PC-9 (cell line): ENCODE measurements around the gene ARHGEF3. TPM values are rescaled to one million over a fixed set of nuclear protein-coding genes. Genes with fewer than 3 reads are reported as not detected.

ENCODE experiments used
- BruUV-seq: library from RNA; stranded (reverse); fragments of 400-500 nt; replicated peaks from 2 replicates; lab custom pipeline; 2021; lab: Mats Ljungman, UMichigan
- CTCF ChIA-PET: fragments of 300-600 bp; sonication (Branson Sonifier 250); formaldehyde crosslinking; loops from one replicate; lab custom pipeline; 2022; ENCODE audit warnings: antibody characterized with exemption; lab: Charles Lee
- POLR2A ChIA-PET: fragments of 300-600 bp; sonication (Branson Sonifier 250); formaldehyde crosslinking; loops from one replicate; lab custom pipeline; 2022; ENCODE audit warnings: antibody characterized with exemption; ENCODE audit not compliant: unreplicated experiment; lab: Charles Lee
- DNase-seq, 2 experiments: peaks; one replicate each; pipeline versions ENCODE4 v3.0.0 to v3.0.0-alpha.2; 2015 to 2022; ENCODE audit warnings: mixed read lengths in 1 of 2
- H2AFZ ChIP-seq: fragments of 200-600 bp; sonication (generic); 2 replicates; pipeline ENCODE4 v1.8.1; 2017; ENCODE audit warnings: antibody characterized with exemption
- H3F3A ChIP-seq: fragments of 200-600 bp; sonication (generic); 2 replicates; pipeline ENCODE4 v1.8.1; 2017; ENCODE audit warnings: antibody characterized with exemption, mild to moderate bottlenecking, low read depth; ENCODE audit not compliant: insufficient read depth
- H3K27ac ChIP-seq: fragments of 200-600 bp; sonication (generic); 2 replicates; pipeline ENCODE4 v1.6.1; 2016; ENCODE audit warnings: mixed run types
- H3K27me3 ChIP-seq: fragments of 200-600 bp; sonication (generic); 2 replicates; pipeline ENCODE4 v1.6.1; 2016; ENCODE audit warnings: low read depth, mixed run types; ENCODE audit not compliant: insufficient read depth
- H3K36me3 ChIP-seq: fragments of 200-600 bp; sonication (generic); 2 replicates; pipeline ENCODE4 v1.6.1; 2016; ENCODE audit warnings: low read depth, mixed run types
- H3K4me1 ChIP-seq: fragments of 200-600 bp; sonication (generic); replicated peaks from 2 replicates; pipeline ENCODE4 v1.6.1; 2016; ENCODE audit warnings: mixed run types; ENCODE audit not compliant: insufficient read depth
- H3K4me2 ChIP-seq: fragments of 200-600 bp; sonication (generic); 2 replicates; pipeline ENCODE4 v1.6.1; 2017; ENCODE audit warnings: mixed run types
- H3K4me3 ChIP-seq: fragments of 200-600 bp; sonication (generic); 2 replicates; pipeline ENCODE4 v1.6.1; 2016; ENCODE audit warnings: mixed run types
- H3K79me2 ChIP-seq: fragments of 200-600 bp; sonication (generic); 2 replicates; pipeline ENCODE4 v1.6.1; 2017; ENCODE audit warnings: low read depth, mixed run types
- H3K9me2 ChIP-seq: fragments of 200-600 bp; sonication (generic); 2 replicates; pipeline ENCODE4 v1.8.1; 2017; ENCODE audit warnings: mild to moderate bottlenecking; ENCODE audit not compliant: insufficient read depth
- H3K9me3 ChIP-seq: fragments of 200-600 bp; sonication (generic); 2 replicates; pipeline ENCODE4 v1.8.1; 2016; ENCODE audit warnings: low read depth; ENCODE audit not compliant: insufficient read depth
- H4K20me1 ChIP-seq: fragments of 200-600 bp; sonication (generic); 2 replicates; pipeline ENCODE4 v1.8.1; 2017; ENCODE audit not compliant: insufficient read depth
- EZH2 ChIP-seq: fragments of 200-600 bp; sonication (generic); IDR thresholded peaks from 2 replicates; pipeline ENCODE4 v1.8.0; 2017; ENCODE audit warnings: antibody characterized with exemption, low read depth
- intact Hi-C: fragments of 100-400 bp; cut with micrococcal nuclease; formaldehyde crosslinking; loops from one replicate; pipeline ENCODE4 v1.10.0; 2022; ENCODE audit not compliant: unreplicated experiment
- total RNA-seq: library from RNA; stranded (reverse); gene quantifications from 2 replicates; pipeline ENCODE4 v1.2.3, GENCODE V29; 2021
- TF ChIP-seq, protein P1 (sequence below): fragments of 200-600 bp; sonication (generic); conservative IDR thresholded peaks from 2 replicates; pipeline ENCODE4 v1.6.1; 2017; ENCODE audit warnings: mixed run types, antibody characterized with exemption, mild to moderate bottlenecking, moderate library complexity

Gene ARHGEF3
- total RNA-seq, 1 experiment from 2014 or later = 49.2 TPM

GRCh38 chr3:56787784-56788256 lies 13.9 kb downstream of the ARHGEF3 start:
- Histone ChIP-seq H3F3A (no peaks in the 10 kb centered on the region), H3K4me1 (peaks cover 7% of the 10 kb centered on the region), H3K27ac (no peak overlapping the region), H3K9me2 (no peaks in the 10 kb centered on the region), H3K9me3 (no peaks in the 10 kb centered on the region), H3K79me2 (no peaks in the 10 kb centered on the region), H3K27me3 (no peaks in the 10 kb centered on the region), H3K4me2 (no peak overlapping the region), H2AFZ (no peak overlapping the region), H3K4me3 (no peak overlapping the region), H4K20me1 (no peaks in the 10 kb centered on the region), H3K36me3 (no peaks in the 10 kb centered on the region)
- intact Hi-C loops = no loop called here
- TF ChIP-seq, protein P1, sequence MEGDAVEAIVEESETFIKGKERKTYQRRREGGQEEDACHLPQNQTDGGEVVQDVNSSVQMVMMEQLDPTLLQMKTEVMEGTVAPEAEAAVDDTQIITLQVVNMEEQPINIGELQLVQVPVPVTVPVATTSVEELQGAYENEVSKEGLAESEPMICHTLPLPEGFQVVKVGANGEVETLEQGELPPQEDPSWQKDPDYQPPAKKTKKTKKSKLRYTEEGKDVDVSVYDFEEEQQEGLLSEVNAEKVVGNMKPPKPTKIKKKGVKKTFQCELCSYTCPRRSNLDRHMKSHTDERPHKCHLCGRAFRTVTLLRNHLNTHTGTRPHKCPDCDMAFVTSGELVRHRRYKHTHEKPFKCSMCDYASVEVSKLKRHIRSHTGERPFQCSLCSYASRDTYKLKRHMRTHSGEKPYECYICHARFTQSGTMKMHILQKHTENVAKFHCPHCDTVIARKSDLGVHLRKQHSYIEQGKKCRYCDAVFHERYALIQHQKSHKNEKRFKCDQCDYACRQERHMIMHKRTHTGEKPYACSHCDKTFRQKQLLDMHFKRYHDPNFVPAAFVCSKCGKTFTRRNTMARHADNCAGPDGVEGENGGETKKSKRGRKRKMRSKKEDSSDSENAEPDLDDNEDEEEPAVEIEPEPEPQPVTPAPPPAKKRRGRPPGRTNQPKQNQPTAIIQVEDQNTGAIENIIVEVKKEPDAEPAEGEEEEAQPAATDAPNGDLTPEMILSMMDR = no peak
- no peak for TF ChIP-seq EZH2
- no peak for DNase-seq
- ChIA-PET CTCF (no interaction called here), POLR2A (interaction anchor here (0.6 kb wide), 1 partner anchor 161 kb away, joined by 5 read pairs; no protein-coding TSS in a partner anchor)
- no TSS peak for BruUV-seq

- Histone ChIP-seq H3K27me3 (no peaks in the 10 kb centered on the region), H2AFZ (no peak overlapping the region), H3K4me1 (peaks cover 7% of the 10 kb centered on the region), H3K4me3 (no peak overlapping the region), H3K36me3 (no peaks in the 10 kb centered on the region), H3F3A (no peaks in the 10 kb centered on the region), H3K9me2 (no peaks in the 10 kb centered on the region), H3K79me2 (no peaks in the 10 kb centered on the region), H3K9me3 (no peaks in the 10 kb centered on the region), H3K4me2 (no peak overlapping the region), H3K27ac (no peak overlapping the region), H4K20me1 (no peaks in the 10 kb centered on the region)
- POLR2A ChIA-PET = no interaction called here
- CTCF ChIA-PET = interaction anchor here (0.6 kb wide), 1 partner anchor 13 kb away, joined by 3 read pairs; no protein-coding TSS in a partner anchor
- no TSS peak for BruUV-seq
- no peak for TF ChIP-seq EZH2
- TF ChIP-seq, protein P1 = no peak
- no peak for DNase-seq
- intact Hi-C loops = no loop called here
Measured at GRCh38 chr3:56787258-56787775, 14.4 kb downstream of the ARHGEF3 start.

DNA sequence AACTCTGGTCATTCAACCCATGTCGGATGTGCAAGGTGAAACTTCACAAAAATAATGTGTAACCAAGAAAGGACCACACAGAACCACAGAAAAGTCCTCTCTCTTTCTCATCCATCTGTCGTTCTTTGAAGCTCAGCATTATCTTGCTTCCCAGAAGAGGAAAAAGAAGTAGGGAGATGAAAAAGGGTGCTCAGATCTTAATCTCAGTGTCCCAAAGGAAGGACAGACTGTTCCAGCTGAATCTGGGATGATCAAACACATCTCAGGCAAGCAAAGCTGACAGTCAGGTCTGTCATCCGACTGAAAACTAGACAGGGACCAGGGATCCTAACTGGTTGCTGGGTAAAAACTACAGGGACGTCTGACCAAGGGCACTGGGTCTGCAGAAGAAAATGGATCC lies 16.2 kb downstream of the ARHGEF3 start:
- peaks cover 7% of the 10 kb centered on the region for H3K4me1 ChIP-seq
- no peaks in the 10 kb centered on the region for H3K9me3 ChIP-seq
- H2AFZ ChIP-seq = no peak overlapping the region
- TF ChIP-seq, protein P1 = no peak
- H3K4me3 ChIP-seq = no peak overlapping the region
- CTCF ChIA-PET = no interaction called here
- no peak overlapping the region for H3K4me2 ChIP-seq
- H4K20me1 ChIP-seq = no peaks in the 10 kb centered on the region
- H3K27me3 ChIP-seq = no peaks in the 10 kb centered on the region
- DNase-seq = no peak
- H3K79me2 ChIP-seq = no peaks in the 10 kb centered on the region
- no peaks in the 10 kb centered on the region; the same call in 1 of the 2 replicates for H3F3A ChIP-seq
- POLR2A ChIA-PET = no interaction called here
- no peaks in the 10 kb centered on the region for H3K36me3 ChIP-seq
- no peaks in the 10 kb centered on the region for H3K9me2 ChIP-seq
- no peak overlapping the region for H3K27ac ChIP-seq
- no TSS peak for BruUV-seq
- intact Hi-C loops = no loop called here
